D341Med (cell line): ENCODE measurements around the gene PHLDA3.
"Not testable (repeated sequence)": the region's sequence is repeated elsewhere in the genome, so short reads cannot be mapped to it uniquely, and the experiment has no call there.

Experiments used
- DNase-seq: peaks from one replicate; pipeline ENCODE4 v3.0.0; 2012; ENCODE audit warnings: low spot score

PHLDA3 gene

GRCh38 chr1:201503397-201504176, 34.6 kb upstream of the PHLDA3 start:
- DNase-seq: peak; percentile 29

GRCh38 chr1:201502511-201502857, 33.5 kb upstream of the PHLDA3 start:
- DNase-seq: no peak

GRCh38 chr1:201501812-201502510, 33.0 kb upstream of the PHLDA3 start:
- no peak for DNase-seq

GRCh38 chr1:201501144-201501543, 32.2 kb upstream of the PHLDA3 start:
- DNase-seq: no peak

- DNase-seq: no peak
These were observed 31.7 kb upstream of the PHLDA3 start for GRCh38 chr1:201500670-201501120.

GRCh38 chr1:201499795-201500669, 31.0 kb upstream of the PHLDA3 start:
- DNase-seq: no peak

GRCh38 chr1:201499191-201499590, 30.2 kb upstream of the PHLDA3 start:
- no peak for DNase-seq

GRCh38 chr1:201498621-201499020, 29.6 kb upstream of the PHLDA3 start:
- DNase-seq: no peak

- DNase-seq: no peak
These were observed 29.0 kb upstream of the PHLDA3 start for GRCh38 chr1:201497935-201498509.

- no peak for DNase-seq
These were observed 27.3 kb upstream of the PHLDA3 start for GRCh38 chr1:201496296-201496690.

- DNase-seq: no peak
These were observed 26.7 kb upstream of the PHLDA3 start for GRCh38 chr1:201495551-201496295.

GRCh38 chr1:201493757-201494617, 25.0 kb upstream of the PHLDA3 start:
- DNase-seq: no peak

- not testable (repeated sequence) for DNase-seq
These were observed 24.2 kb upstream of the PHLDA3 start for GRCh38 chr1:201493026-201493656.

- no peak for DNase-seq
These were observed 23.0 kb upstream of the PHLDA3 start for GRCh38 chr1:201491896-201492511.

GRCh38 chr1:201490708-201491131, 21.7 kb upstream of the PHLDA3 start:
- DNase-seq: no peak

- no peak for DNase-seq
These were observed 20.8 kb upstream of the PHLDA3 start for GRCh38 chr1:201489643-201490261.

- DNase-seq: no peak
These were observed 20.0 kb upstream of the PHLDA3 start for GRCh38 chr1:201488830-201489589.

- no peak for DNase-seq
These were observed 18.8 kb upstream of the PHLDA3 start for GRCh38 chr1:201487742-201488141.
